IPS-15b (cell line): Measurements from ENCODE around the gene PLA2G4E.

Source experiments
- H3K27me3 ChIP-seq: one replicate; pipeline ENCODE4 v1.6.1; 2013; ENCODE audit warnings: low read length; ENCODE audit not compliant: control insufficient read depth, insufficient read depth
- H3K36me3 ChIP-seq: one replicate; pipeline ENCODE4 v1.6.1; 2013; ENCODE audit warnings: low read length; ENCODE audit not compliant: control insufficient read depth, insufficient read depth
- H3K4me1 ChIP-seq: one replicate; pipeline ENCODE4 v1.6.1; 2013; ENCODE audit warnings: mild to moderate bottlenecking, low read length; ENCODE audit not compliant: control insufficient read depth, insufficient read depth
- H3K4me3 ChIP-seq: one replicate; pipeline ENCODE4 v1.5.1; 2013; ENCODE audit warnings: low read depth, low read length
- H3K9ac ChIP-seq: one replicate; pipeline ENCODE4 v1.6.1; 2013; ENCODE audit warnings: low read depth, mild to moderate bottlenecking, low read length
- H3K9me3 ChIP-seq: one replicate; pipeline ENCODE4 v1.6.1; 2013; ENCODE audit warnings: mild to moderate bottlenecking, low read length; ENCODE audit not compliant: control insufficient read depth, insufficient read depth

PLA2G4E gene

DNA sequence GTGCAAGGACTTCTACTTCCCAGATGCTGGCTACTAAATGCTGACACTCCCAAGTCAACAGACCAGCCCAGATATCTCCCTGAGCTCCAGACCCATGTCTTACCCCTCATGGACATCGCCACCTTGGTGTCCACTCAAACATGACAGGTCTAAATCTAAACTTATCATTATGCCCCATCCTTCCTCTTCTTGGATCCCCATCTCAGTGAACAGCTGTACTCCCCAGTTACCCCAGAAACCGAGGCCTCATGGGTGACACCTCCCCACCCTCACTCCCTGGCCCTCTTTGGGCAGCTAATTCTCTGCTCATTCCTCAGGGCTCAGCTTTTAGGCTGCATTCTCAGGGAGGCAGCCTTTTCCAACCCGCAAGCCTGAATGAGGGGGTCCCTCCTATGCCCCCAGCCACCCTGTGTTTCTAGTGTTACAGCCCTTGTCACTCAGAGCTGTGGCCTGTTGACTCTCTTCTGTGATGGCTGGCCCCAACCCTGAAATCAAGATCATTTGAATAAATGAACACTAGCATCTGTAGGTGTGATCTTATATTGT, 53.8 kb downstream of the PLA2G4E start:
- Histone ChIP-seq H3K4me3 (no peak overlapping the region), H3K36me3 (no peaks in the 10 kb centered on the region), H3K9me3 (no peaks in the 10 kb centered on the region), H3K9ac (no peak overlapping the region), H3K27me3 (no peaks in the 10 kb centered on the region), H3K4me1 (peaks cover 11% of the 10 kb centered on the region)

DNA sequence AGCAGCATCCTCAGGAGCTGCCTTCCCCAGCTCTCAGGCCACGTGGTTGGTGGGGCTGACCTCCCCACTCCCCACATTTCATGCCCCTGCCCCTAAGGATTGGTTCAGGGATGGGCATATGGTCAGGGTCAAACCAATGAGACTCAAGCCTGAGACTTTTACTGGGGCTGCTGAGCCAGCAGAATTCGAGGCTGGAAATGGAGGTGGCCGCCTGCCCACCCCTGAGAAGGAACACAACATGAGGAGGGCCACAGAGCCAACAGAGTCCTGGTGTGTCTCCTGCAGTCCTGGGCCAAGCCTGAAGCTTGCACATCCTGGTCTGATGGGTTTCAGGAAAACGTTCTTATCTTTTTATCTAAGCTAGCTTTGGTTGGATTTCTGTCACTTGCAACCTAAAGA, 54.4 kb downstream of the PLA2G4E start:
- H3K9me3 ChIP-seq: no peaks in the 10 kb centered on the region
- H3K36me3 ChIP-seq: no peaks in the 10 kb centered on the region
- no peak overlapping the region for H3K4me3 ChIP-seq
- H3K9ac ChIP-seq: no peak overlapping the region
- no peaks in the 10 kb centered on the region for H3K27me3 ChIP-seq
- peaks cover 11% of the 10 kb centered on the region for H3K4me1 ChIP-seq

DNA sequence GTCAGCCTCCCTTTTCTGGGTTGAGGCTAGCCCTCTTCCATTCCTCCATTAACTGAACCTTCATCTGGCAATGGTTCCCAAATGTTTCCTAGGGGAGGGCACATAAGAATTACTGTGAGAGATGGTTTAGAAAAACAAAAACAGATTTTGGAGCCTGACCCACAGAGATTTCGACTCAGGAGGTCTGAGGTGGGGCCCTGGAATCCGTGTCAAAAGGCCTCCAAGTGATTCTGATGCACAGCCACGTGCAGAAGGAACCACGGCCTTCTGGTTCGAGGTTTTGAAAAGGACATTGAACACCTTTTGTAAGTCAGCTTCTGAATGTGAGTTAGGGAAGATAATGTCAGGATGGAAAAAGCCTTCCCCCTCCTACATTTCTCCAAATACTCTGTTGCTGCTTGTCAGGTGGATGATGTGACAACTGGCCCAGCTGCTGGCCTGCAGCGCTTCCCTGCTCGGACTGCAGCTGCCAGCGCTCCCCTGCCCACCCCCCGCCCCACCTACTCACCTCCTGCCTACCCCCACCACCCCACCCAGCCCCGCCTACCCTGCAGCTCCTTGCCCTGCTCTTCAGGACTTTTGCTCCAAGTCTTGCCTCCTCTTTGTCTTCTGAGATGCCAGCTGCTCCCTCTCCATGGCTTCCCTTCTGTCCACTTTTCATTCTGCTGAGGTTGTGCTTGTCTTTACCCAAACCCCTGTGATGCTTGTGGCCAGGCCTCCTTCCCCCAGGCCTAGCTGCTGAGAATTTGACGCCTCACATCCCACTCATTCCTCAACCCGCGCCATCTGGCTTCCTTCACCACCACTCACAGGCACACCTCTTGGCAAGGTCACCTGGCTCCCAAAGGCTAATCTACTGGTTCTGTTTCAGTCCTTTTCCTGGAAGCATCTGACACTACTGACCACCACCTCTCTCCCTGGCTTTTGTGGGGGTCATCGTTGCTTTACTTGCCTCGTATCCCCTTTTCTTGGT, 55.1 kb downstream of the PLA2G4E start:
- Histone ChIP-seq H3K4me1 (peaks cover 5% of the 10 kb centered on the region), H3K4me3 (no peak overlapping the region), H3K9ac (no peak overlapping the region), H3K36me3 (no peaks in the 10 kb centered on the region), H3K9me3 (no peaks in the 10 kb centered on the region), H3K27me3 (no peaks in the 10 kb centered on the region)

GRCh38 chr15:41961595-41962202, 59.1 kb downstream of the PLA2G4E start:
- Histone ChIP-seq H3K4me1 (no peaks in the 10 kb centered on the region), H3K4me3 (no peak overlapping the region), H3K27me3 (no peaks in the 10 kb centered on the region), H3K9me3 (no peaks in the 10 kb centered on the region), H3K36me3 (no peaks in the 10 kb centered on the region), H3K9ac (no peak overlapping the region)

- no peaks in the 10 kb centered on the region for H3K4me1 ChIP-seq
- H3K9ac ChIP-seq: no peak overlapping the region
- H3K4me3 ChIP-seq: no peak overlapping the region
- no peaks in the 10 kb centered on the region for H3K27me3 ChIP-seq
- H3K36me3 ChIP-seq: no peaks in the 10 kb centered on the region
- no peaks in the 10 kb centered on the region for H3K9me3 ChIP-seq
Measured at GRCh38 chr15:41961001-41961518, 59.8 kb downstream of the PLA2G4E start.

- no peaks in the 10 kb centered on the region for H3K9me3 ChIP-seq
- peaks cover 4% of the 10 kb centered on the region for H3K36me3 ChIP-seq
- H3K4me3 ChIP-seq: no peak overlapping the region
- H3K4me1 ChIP-seq: no peaks in the 10 kb centered on the region
- no peaks in the 10 kb centered on the region for H3K27me3 ChIP-seq
- no peak overlapping the region for H3K9ac ChIP-seq
Measured at GRCh38 chr15:41958002-41958420, 62.8 kb downstream of the PLA2G4E start.

- Histone ChIP-seq H3K4me1 (no peaks in the 10 kb centered on the region), H3K9me3 (no peaks in the 10 kb centered on the region), H3K4me3 (no peak overlapping the region), H3K9ac (no peak overlapping the region), H3K36me3 (peaks cover 7% of the 10 kb centered on the region), H3K27me3 (no peaks in the 10 kb centered on the region)
Measured at GRCh38 chr15:41957021-41957897, 63.6 kb downstream of the PLA2G4E start.

DNA sequence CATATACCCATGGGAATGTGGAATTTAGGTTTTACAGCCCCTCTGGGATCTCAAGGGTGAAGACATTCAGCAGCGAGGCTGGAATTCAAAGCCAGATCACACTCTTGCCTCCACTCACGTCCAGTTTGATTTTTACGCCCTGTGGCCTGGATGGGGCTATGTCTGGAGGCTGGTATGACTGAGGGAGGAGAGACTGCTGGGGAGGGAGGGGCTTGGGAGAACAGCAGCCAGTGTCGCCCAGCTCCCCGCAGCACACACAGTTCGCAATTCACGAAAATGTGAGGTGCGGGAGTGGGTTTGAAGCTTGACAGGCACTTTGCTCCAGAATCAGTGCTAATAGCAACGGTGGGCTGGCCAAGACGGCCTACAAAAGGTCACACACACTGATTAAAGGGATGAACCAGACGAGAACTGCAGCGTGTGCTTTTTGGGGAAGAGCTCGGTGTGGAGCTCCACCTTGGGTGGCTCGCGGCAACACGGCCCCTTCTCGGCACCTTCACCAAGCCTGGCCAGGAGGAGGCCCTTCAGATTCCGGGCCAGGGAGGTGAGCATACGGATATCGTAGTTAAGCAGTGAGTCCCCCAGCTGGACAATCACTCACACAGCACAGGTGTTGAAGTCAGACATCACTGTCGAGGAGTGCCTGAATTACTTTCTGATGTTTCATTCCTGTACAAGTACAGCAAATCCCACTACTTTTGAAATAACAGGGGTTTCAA, 64.9 kb downstream of the PLA2G4E start:
- Histone ChIP-seq H3K9me3 (no peaks in the 10 kb centered on the region), H3K36me3 (peaks cover 12% of the 10 kb centered on the region), H3K4me1 (no peaks in the 10 kb centered on the region), H3K4me3 (no peak overlapping the region), H3K9ac (no peak overlapping the region), H3K27me3 (no peaks in the 10 kb centered on the region)

DNA sequence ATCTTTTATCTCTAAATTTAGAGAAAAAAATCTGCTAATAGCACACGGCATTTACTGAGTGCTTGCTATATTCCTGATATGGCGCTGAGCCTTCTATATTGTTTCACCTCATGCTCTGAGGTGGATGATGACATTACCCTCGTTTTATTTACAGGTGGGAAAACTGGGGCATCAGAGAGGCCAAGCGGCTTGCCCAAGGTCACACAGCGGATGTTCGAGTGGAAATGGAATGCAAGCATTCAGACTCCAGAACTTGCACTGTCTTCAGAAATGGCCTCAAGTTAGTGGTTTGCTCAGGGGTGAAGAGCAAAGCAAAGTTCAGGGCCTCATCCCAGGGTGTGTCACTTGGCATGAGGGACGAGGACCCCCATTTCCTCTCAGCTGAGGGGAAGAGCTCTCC, 65.7 kb downstream of the PLA2G4E start:
- Histone ChIP-seq H3K9ac (no peak overlapping the region), H3K4me3 (no peak overlapping the region), H3K9me3 (no peaks in the 10 kb centered on the region), H3K27me3 (no peaks in the 10 kb centered on the region), H3K4me1 (no peaks in the 10 kb centered on the region), H3K36me3 (peaks cover 12% of the 10 kb centered on the region)

DNA sequence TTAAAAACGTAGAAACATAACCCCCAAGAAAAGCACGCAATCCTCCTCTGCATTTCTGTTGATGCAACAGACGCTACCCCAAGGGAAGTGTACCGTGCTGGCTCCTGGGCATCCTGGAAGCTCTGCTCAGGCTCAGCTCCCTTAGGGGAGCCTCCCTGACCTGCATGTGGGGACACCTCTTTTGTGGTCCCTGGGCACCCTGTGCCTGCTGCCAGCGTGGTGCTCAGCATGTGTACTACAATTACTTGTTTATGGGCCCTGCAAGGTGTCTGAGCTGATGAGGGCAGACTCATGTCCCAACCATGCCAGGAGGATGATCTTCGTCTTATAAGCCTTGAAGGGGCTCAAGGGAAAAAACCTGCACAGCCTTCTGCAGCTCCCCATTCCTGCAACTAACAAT, 66.8 kb downstream of the PLA2G4E start:
- Histone ChIP-seq H3K9ac (no peak overlapping the region), H3K27me3 (no peaks in the 10 kb centered on the region), H3K36me3 (peaks cover 12% of the 10 kb centered on the region), H3K9me3 (no peaks in the 10 kb centered on the region), H3K4me1 (no peaks in the 10 kb centered on the region), H3K4me3 (no peak overlapping the region)
